BJ (cell line): ENCODE data around the gene RAB7B. TPM values are rescaled to one million over a fixed set of nuclear protein-coding genes. Genes with fewer than 3 reads are reported as not detected.

ENCODE experiments used
- CTCF ChIA-PET: fragments of 350-600 bp; formaldehyde crosslinking; extraction: SDS; loops from one replicate; lab custom pipeline; 2021; ENCODE audit warnings: antibody characterized with exemption, inconsistent platforms; lab: Yijun Ruan, JAX
- POLR2A ChIA-PET: fragments of 300-600 bp; sonication (Branson Sonifier 250); formaldehyde crosslinking; extraction: SDS; loops from one replicate; lab custom pipeline; 2021; ENCODE audit warnings: antibody characterized with exemption; lab: Charles Lee
- DNase-seq: peaks from one replicate; pipeline ENCODE4 v3.0.0-alpha.2; 2011; ENCODE audit warnings: low read depth
- H3K27me3 ChIP-seq: 2 replicates; pipeline ENCODE4 v1.6.0; 2011; ENCODE audit warnings: low read length; ENCODE audit not compliant: control insufficient read depth, insufficient read depth
- H3K36me3 ChIP-seq: 2 replicates; pipeline ENCODE4 v1.5.1; 2011; ENCODE audit warnings: low read length; ENCODE audit not compliant: control insufficient read depth, insufficient read depth
- H3K4me3 ChIP-seq: 2 replicates; pipeline ENCODE4 v1.5.1; 2011; ENCODE audit warnings: low read depth, mild to moderate bottlenecking, control low read depth, low read length
- polyA plus RNA-seq: library from polyadenylated mRNA; depleted of rRNA; stranded (reverse); fragments of >200 nt; gene quantifications from 2 replicates; pipeline ENCODE4 v1.2.3, GENCODE V29; 2011
- TF ChIP-seq, protein P1 (sequence below): IDR thresholded peaks from 2 replicates; pipeline ENCODE4 v1.5.1; 2011; ENCODE audit warnings: low read depth, mild to moderate bottlenecking, control low read depth, inconsistent platforms, low read length, moderate library complexity; ENCODE audit not compliant: insufficient read depth

RAB7B gene
- polyA plus RNA-seq, 1 experiment, result 11.3 TPM

DNA sequence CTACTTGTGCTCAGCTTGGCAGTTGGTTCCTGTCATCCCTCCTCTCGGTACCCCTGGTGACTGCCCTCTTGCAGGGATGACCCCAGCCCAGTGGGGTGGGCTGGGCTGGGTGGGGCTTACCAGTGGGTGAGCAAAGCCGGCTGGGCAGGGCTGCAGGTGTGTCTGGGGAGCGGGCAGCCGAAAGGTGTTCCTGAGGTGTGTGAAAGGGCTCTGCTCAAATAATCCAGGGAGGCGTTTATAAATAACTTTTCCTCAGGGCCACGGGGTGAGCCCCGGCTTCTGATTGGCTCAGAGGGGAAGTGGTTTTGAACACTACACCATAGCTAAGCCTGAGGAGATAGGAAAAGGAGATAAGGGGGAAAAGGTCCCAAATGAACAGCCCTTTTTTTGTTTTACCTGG, 60.0 kb downstream of the RAB7B start, which contains the start of gene SLC26A9:
SLC26A9 (minus strand) TSS at position 212 of the 400 bp plus-strand sequence. CDS start 7,636 bp downstream, outside the sequence.
- Histone ChIP-seq H3K4me3 (no peak within 1 kb of the TSS), H3K36me3 (no peaks in the 10 kb centered on the region), H3K27me3 (peaks cover 16% of the 10 kb centered on the region)
- ChIA-PET POLR2A (no interaction called here), CTCF (interaction anchor here (1.0 to 1.9 kb wide), 3 partner anchors 24 to 232 kb away, joined by 3 to 8 read pairs (median 8); no protein-coding TSS in a partner anchor)
- DNase-seq, result no peak
- TF ChIP-seq, protein P1, sequence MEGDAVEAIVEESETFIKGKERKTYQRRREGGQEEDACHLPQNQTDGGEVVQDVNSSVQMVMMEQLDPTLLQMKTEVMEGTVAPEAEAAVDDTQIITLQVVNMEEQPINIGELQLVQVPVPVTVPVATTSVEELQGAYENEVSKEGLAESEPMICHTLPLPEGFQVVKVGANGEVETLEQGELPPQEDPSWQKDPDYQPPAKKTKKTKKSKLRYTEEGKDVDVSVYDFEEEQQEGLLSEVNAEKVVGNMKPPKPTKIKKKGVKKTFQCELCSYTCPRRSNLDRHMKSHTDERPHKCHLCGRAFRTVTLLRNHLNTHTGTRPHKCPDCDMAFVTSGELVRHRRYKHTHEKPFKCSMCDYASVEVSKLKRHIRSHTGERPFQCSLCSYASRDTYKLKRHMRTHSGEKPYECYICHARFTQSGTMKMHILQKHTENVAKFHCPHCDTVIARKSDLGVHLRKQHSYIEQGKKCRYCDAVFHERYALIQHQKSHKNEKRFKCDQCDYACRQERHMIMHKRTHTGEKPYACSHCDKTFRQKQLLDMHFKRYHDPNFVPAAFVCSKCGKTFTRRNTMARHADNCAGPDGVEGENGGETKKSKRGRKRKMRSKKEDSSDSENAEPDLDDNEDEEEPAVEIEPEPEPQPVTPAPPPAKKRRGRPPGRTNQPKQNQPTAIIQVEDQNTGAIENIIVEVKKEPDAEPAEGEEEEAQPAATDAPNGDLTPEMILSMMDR, result no peak

DNA sequence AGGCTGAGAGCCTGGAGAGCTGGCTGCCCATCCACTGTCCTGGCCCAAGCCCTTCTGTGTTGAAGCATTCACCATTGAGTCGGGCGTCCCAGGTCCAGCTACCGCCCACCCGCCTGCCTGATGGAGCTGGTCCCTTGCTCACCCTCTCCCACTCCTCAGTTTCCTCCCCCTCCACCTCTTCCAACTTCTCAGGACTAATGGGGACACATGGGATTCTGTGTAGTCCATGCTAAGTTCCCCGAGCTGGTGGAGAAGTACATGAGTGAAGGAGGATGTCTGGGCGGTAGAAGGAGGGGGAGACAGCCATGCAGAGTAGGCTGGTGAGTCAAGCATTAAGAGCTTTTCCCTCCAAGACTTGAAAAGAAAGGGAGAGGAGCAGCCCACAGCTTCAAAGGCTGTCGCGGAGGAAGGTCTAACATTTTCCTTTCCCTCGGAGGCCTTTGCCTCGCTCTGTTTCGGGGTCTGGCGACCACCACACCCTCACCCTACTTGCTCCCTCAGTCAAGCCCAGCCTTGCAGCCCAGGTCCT, 60.5 kb downstream of the RAB7B start:
- H3K36me3 ChIP-seq, result no peaks in the 10 kb centered on the region
- no peak overlapping the region for H3K4me3 ChIP-seq
- TF ChIP-seq, protein P1, result no peak
- DNase-seq, result no peak
- POLR2A ChIA-PET, result no interaction called here
- CTCF ChIA-PET, result interaction anchor here (1.0 to 1.9 kb wide), 5 partner anchors 19 to 232 kb away, joined by 3 to 8 read pairs (median 4); no protein-coding TSS in a partner anchor
- H3K27me3 ChIP-seq, result peaks cover 16% of the 10 kb centered on the region

DNA sequence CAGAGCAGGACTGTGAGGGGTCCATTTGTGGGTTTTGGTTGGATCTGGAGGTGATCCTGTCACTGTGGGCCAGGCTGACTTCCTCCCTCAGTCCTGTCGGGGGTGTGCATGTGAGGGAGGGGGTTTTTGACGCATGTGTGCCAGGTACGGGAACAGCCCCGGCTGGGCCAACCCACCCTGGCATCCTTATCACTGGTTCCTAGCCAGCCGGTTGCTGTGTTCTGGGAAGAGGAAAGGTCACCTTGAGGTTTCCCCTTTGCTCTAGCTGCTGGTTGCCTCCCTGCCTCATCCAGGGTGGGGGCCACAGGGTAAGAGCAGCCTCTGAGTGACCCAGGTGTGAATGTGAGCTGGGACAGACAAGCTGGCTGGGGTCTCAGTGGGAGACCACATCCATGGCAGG, 62.5 kb downstream of the RAB7B start:
- H3K36me3 ChIP-seq, result no peaks in the 10 kb centered on the region
- POLR2A ChIA-PET, result no interaction called here
- no peak overlapping the region for H3K4me3 ChIP-seq
- no peak for DNase-seq
- CTCF ChIA-PET, result interaction anchor here (0.7 to 1.5 kb wide), 2 partner anchors 10 to 37 kb away, joined by 3 to 4 read pairs; no protein-coding TSS in a partner anchor
- TF ChIP-seq, protein P1, result no peak
- peaks cover 14% of the 10 kb centered on the region for H3K27me3 ChIP-seq

DNA sequence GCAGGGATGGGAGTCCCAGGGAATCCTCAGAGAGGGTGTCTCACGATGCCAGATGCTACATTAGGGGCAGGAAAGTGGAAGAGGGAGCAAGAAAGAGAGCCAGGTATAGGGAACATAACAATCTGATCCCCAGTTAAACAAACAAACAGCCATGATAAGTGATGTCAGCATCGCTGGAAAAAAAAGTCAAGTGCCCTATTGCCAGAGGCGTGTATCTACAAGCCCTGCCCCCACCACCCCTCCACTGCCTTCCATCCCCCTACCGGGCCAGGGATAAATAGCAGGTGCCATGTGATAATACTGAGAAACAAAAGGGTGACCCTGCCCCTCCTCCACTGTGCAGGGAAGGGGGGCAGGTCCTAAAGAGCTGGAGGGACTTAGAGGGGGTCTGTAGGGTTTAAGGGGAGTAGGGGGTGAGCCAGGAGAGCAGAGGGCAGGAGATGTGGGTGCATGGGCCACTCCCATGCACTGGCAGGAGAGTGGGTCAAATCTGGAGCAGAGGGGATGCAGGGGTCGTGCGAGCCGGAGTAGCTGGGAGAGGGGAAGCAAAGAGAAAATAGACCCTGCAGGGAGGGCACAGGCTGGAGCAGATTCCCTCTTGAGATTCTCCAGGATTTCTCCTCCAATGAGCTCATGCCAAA, 63.4 kb downstream of the RAB7B start:
- Histone ChIP-seq H3K36me3 (no peaks in the 10 kb centered on the region), H3K4me3 (no peak overlapping the region), H3K27me3 (peaks cover 13% of the 10 kb centered on the region)
- POLR2A ChIA-PET, result no interaction called here
- CTCF ChIA-PET, result interaction anchor here (1.0 to 1.1 kb wide), 2 partner anchors 29 to 38 kb away, joined by 3 to 4 read pairs; no protein-coding TSS in a partner anchor
- no peak for DNase-seq
- TF ChIP-seq, protein P1, result no peak

DNA sequence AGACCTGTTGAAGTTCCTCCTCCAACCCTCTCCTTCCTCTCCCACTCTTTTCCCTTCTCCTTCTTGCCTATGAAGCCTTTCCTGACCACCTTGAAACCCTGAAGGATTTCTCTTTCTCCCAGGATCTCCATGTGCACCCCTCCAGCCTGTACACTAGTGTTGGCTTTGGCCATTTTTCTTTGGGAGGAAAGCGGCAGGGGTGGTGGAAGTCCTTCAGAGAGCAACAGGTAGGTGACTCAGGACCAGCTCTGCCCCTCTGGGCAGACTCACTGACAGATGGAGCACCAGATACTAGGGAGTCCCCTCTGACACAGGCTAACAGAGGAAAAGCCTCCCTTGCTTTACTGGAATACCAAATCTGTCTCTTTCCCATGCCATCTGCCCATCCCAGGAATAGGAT, 64.5 kb downstream of the RAB7B start:
- H3K27me3 ChIP-seq, result peaks cover 5% of the 10 kb centered on the region
- CTCF ChIA-PET, result interaction anchor here (1.0 to 1.1 kb wide), 2 partner anchors 30 to 39 kb away, joined by 3 to 4 read pairs; no protein-coding TSS in a partner anchor
- no peak for DNase-seq
- POLR2A ChIA-PET, result no interaction called here
- TF ChIP-seq, protein P1, result no peak
- H3K36me3 ChIP-seq, result no peaks in the 10 kb centered on the region
- H3K4me3 ChIP-seq, result no peak overlapping the region
